ENCODE results near the gene BUD13. TPM values are rescaled to one million over a fixed set of nuclear protein-coding genes. Genes with fewer than 3 reads are reported as not detected.
"Not testable (repeated sequence)": the region's sequence is repeated elsewhere in the genome, so short reads cannot be mapped to it uniquely, and the experiment has no call there.

BUD13 gene
- total and polyA plus RNA-seq, 4 donors: 10.3 to 15.7 (median 12.8) TPM

- DNase-seq (no peak), ATAC-seq (ENCODE audit: low FRiP score) (no peak)
- no peak overlapping the region for H3K4me3 ChIP-seq (ENCODE audit: low read length in 2 of 2)
- no peaks in the 10 kb centered on the region for H3K27me3 ChIP-seq (ENCODE audit: control insufficient read depth in 1 of 2, insufficient read depth in 2 of 2, low read length in 1 of 2)
- H3K27ac ChIP-seq (ENCODE audit: low read depth in 1 of 2, low read length in 2 of 2): no peak overlapping the region
- intact Hi-C loops (cut with DNase I): no loop called here
- no peaks in the 10 kb centered on the region for H3K4me1 ChIP-seq (ENCODE audit: control insufficient read depth in 1 of 2, insufficient read depth in 2 of 2, low read length in 2 of 2)
- WGBS, 2 donors: 88 to 89% methylated on average over 7 of the region's 7 CpGs
- H3K36me3 ChIP-seq (ENCODE audit: control insufficient read depth in 1 of 2, insufficient read depth in 2 of 2, low read length in 1 of 2): peaks cover 5 to 12% of the 10 kb centered on the region in 2 donors
- no peaks in the 10 kb centered on the region for H3K9me3 ChIP-seq (ENCODE audit: control insufficient read depth, low read length)
Observed at GRCh38 chr11:116777056-116777455, 4.3 kb upstream of the BUD13 start.

GRCh38 chr11:116776522-116776984, 3.8 kb upstream of the BUD13 start:
- Histone ChIP-seq H3K27ac (ENCODE audit: low read depth in 1 of 2, low read length in 2 of 2) (no peak overlapping the region), H3K4me1 (ENCODE audit: control insufficient read depth in 1 of 2, insufficient read depth in 2 of 2, low read length in 2 of 2) (peaks cover 0 to 3% of the 10 kb centered on the region in 2 donors), H3K9me3 (ENCODE audit: control insufficient read depth, low read length) (no peaks in the 10 kb centered on the region), H3K4me3 (ENCODE audit: low read length in 2 of 2) (no peak overlapping the region), H3K36me3 (ENCODE audit: control insufficient read depth in 1 of 2, insufficient read depth in 2 of 2, low read length in 1 of 2) (peaks cover 4 to 12% of the 10 kb centered on the region in 2 donors), H3K27me3 (ENCODE audit: control insufficient read depth in 1 of 2, insufficient read depth in 2 of 2, low read length in 1 of 2) (no peaks in the 10 kb centered on the region)
- intact Hi-C loops (cut with DNase I): no loop called here
- DNase-seq: no peak
- no peak for ATAC-seq (ENCODE audit: low FRiP score)

DNA sequence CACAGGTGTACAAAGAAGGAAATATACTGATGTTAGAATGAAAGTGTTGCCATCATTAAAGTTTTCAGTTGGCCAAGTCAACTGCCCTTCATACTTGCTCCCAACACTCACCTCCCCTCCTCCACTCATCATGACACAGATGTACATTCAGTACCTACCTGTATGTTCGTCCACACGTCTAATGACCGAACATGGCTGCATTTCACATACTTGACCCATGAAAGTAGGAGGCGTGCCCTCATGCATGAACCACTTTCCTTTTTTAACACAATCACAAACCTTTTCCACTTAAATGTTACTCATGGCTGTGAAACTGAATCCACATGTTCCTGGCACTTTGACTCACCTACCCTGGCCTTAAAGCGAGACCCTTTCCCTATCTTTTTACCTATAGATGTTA, 3.2 kb upstream of the BUD13 start:
- ATAC-seq (ENCODE audit: low FRiP score) (no peak), DNase-seq (no peak)
- Histone ChIP-seq H3K9me3 (ENCODE audit: control insufficient read depth, low read length) (no peaks in the 10 kb centered on the region), H3K4me3 (ENCODE audit: low read length in 2 of 2) (no peak overlapping the region), H3K36me3 (ENCODE audit: control insufficient read depth in 1 of 2, insufficient read depth in 2 of 2, low read length in 1 of 2) (peaks cover 4 to 12% of the 10 kb centered on the region in 2 donors), H3K27me3 (ENCODE audit: control insufficient read depth in 1 of 2, insufficient read depth in 2 of 2, low read length in 1 of 2) (no peaks in the 10 kb centered on the region), H3K4me1 (ENCODE audit: control insufficient read depth in 1 of 2, insufficient read depth in 2 of 2, low read length in 2 of 2) (peaks cover 0 to 5% of the 10 kb centered on the region in 2 donors), H3K27ac (ENCODE audit: low read depth in 1 of 2, low read length in 2 of 2) (no peak overlapping the region)
- WGBS, 2 donors: 82 to 90% methylated on average over 5 of the region's 5 CpGs
- intact Hi-C loops (cut with DNase I): no loop called here

DNA sequence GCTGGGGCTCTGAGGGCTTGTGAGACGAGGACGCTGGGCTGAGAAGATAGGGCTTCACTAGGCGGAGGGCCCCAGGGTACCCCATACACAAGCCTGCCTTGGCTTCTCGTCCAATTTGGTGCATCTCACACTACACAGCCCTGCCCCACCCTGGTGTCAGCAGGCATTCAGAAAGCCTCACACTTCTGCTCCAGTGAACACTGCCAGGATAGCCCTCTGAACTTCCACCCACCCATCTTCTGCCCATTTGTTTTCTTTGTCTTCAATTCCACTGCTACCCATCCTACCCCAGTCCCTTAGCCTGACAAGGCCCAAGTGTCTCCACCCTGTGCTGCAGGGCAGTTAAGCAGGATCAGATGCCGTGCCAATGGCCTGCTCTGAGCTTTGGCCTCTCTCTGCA, 1.9 kb upstream of the BUD13 start:
- H3K4me3 ChIP-seq (ENCODE audit: low read length in 2 of 2): no peak overlapping the region
- peaks cover 0 to 5% of the 10 kb centered on the region in 2 donors for H3K4me1 ChIP-seq (ENCODE audit: control insufficient read depth in 1 of 2, insufficient read depth in 2 of 2, low read length in 2 of 2)
- no peaks in the 10 kb centered on the region for H3K9me3 ChIP-seq (ENCODE audit: control insufficient read depth, low read length)
- no peaks in the 10 kb centered on the region for H3K27me3 ChIP-seq (ENCODE audit: control insufficient read depth in 1 of 2, insufficient read depth in 2 of 2, low read length in 1 of 2)
- H3K27ac ChIP-seq (ENCODE audit: low read depth in 1 of 2, low read length in 2 of 2): no peak overlapping the region
- intact Hi-C loops (cut with DNase I): no loop called here
- peaks cover 4 to 12% of the 10 kb centered on the region in 2 donors for H3K36me3 ChIP-seq (ENCODE audit: control insufficient read depth in 1 of 2, insufficient read depth in 2 of 2, low read length in 1 of 2)
- ATAC-seq (ENCODE audit: low FRiP score): no peak
- WGBS, 2 donors: 83 to 90% methylated on average over 5 of the region's 5 CpGs
- DNase-seq: no peak

DNA sequence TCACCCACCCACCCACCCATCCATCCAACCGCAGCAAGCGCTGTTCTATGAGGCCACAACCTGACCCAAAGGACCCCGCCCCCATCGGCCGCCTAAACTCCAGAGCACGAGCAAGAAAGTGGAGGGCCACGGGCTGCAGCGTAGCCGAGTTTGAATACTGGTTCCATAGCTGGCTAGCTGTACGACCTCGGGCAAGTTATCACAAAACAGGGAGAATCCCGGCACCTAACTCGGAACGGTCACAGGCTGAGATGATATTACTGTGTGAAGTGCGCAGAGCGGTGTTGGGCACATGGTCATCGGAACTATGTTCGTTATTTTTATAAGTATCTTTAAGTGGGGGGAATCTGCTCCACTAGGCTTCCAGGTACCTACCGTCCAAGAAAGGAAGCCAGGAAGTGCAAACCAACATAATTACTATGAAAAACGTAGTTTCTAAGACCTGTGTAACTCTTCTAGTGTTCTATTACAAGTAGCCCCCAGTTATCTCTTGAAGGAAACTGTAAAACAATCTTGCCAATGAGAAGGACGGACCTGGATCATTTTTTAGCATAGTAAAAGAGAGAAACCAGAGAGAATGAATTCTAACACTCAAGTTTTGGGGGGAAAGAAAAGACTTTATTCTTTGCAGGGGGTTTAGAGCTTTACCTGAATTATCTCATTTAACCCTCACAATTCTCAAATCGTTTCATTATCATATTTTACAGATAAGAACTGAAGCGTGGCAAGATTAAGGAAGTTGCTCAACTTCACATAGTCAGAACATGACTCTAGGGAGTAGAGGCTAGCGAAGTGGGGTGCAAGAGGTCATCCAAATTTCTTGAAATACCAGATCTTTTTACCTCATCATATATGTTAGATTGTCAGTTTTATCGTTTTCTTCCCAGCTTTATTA, 663 bp upstream of the BUD13 start:
- H3K36me3 ChIP-seq (ENCODE audit: control insufficient read depth in 1 of 2, insufficient read depth in 2 of 2, low read length in 1 of 2): peaks cover 0 to 5% of the 10 kb centered on the region in 2 donors
- intact Hi-C loops (cut with DNase I): no loop called here
- peak overlapping the region; percentile 54 to 89 for H3K4me3 ChIP-seq (ENCODE audit: low read length in 2 of 2)
- peaks cover 0 to 5% of the 10 kb centered on the region in 2 donors for H3K4me1 ChIP-seq (ENCODE audit: control insufficient read depth in 1 of 2, insufficient read depth in 2 of 2, low read length in 2 of 2)
- 7% methylated on average over 25 of the region's 25 CpGs for WGBS, 2 donors
- peak overlapping the region; percentile 34 to 82 for H3K27ac ChIP-seq (ENCODE audit: low read depth in 1 of 2, low read length in 2 of 2)
- no peaks in the 10 kb centered on the region for H3K9me3 ChIP-seq (ENCODE audit: control insufficient read depth, low read length)
- DNase-seq (no peak), ATAC-seq (ENCODE audit: low FRiP score) (peak; percentile 75)
- H3K27me3 ChIP-seq (ENCODE audit: control insufficient read depth in 1 of 2, insufficient read depth in 2 of 2, low read length in 1 of 2): no peaks in the 10 kb centered on the region

GRCh38 chr11:116771935-116772334, 852 bp downstream of the BUD13 start:
- peak overlapping the region; percentile 8 to 89 for H3K4me3 ChIP-seq (ENCODE audit: low read length in 2 of 2)
- no peaks in the 10 kb centered on the region for H3K9me3 ChIP-seq (ENCODE audit: control insufficient read depth, low read length)
- peaks cover 0 to 5% of the 10 kb centered on the region in 2 donors for H3K4me1 ChIP-seq (ENCODE audit: control insufficient read depth in 1 of 2, insufficient read depth in 2 of 2, low read length in 2 of 2)
- DNase-seq (no peak), ATAC-seq (ENCODE audit: low FRiP score) (no peak)
- intact Hi-C loops (cut with DNase I): no loop called here
- peaks cover 0 to 5% of the 10 kb centered on the region in 2 donors for H3K36me3 ChIP-seq (ENCODE audit: control insufficient read depth in 1 of 2, insufficient read depth in 2 of 2, low read length in 1 of 2)
- WGBS, 2 donors: 6 to 7% methylated on average over 2 of the region's 2 CpGs
- no peak overlapping the region for H3K27ac ChIP-seq (ENCODE audit: low read depth in 1 of 2, low read length in 2 of 2)
- no peaks in the 10 kb centered on the region for H3K27me3 ChIP-seq (ENCODE audit: control insufficient read depth in 1 of 2, insufficient read depth in 2 of 2, low read length in 1 of 2)

GRCh38 chr11:116762132-116762531, 10.7 kb downstream of the BUD13 start:
- DNase-seq (no peak), ATAC-seq (ENCODE audit: low FRiP score) (no peak)
- H3K4me3 ChIP-seq (ENCODE audit: low read length in 2 of 2): no peak overlapping the region
- H3K9me3 ChIP-seq (ENCODE audit: control insufficient read depth, low read length): no peaks in the 10 kb centered on the region
- H3K36me3 ChIP-seq (ENCODE audit: control insufficient read depth in 1 of 2, insufficient read depth in 2 of 2, low read length in 1 of 2): peaks cover 6 to 8% of the 10 kb centered on the region in 2 donors
- intact Hi-C loops (cut with DNase I): no loop called here
- WGBS, 2 donors: 72 to 77% methylated on average over 2 of the region's 2 CpGs
- no peaks in the 10 kb centered on the region for H3K27me3 ChIP-seq (ENCODE audit: control insufficient read depth in 1 of 2, insufficient read depth in 2 of 2, low read length in 1 of 2)
- H3K27ac ChIP-seq (ENCODE audit: low read depth in 1 of 2, low read length in 2 of 2): no peak overlapping the region
- H3K4me1 ChIP-seq (ENCODE audit: control insufficient read depth in 1 of 2, insufficient read depth in 2 of 2, low read length in 2 of 2): no peaks in the 10 kb centered on the region

GRCh38 chr11:116756044-116756443, 16.7 kb downstream of the BUD13 start:
- H3K9me3 ChIP-seq (ENCODE audit: control insufficient read depth, low read length); intact Hi-C loops (cut with DNase I); H3K27me3 ChIP-seq (ENCODE audit: control insufficient read depth in 1 of 2, insufficient read depth in 2 of 2, low read length in 1 of 2); DNase-seq; ATAC-seq (ENCODE audit: low FRiP score); H3K4me1 ChIP-seq (ENCODE audit: control insufficient read depth in 1 of 2, insufficient read depth in 2 of 2, low read length in 2 of 2); H3K4me3 ChIP-seq (ENCODE audit: low read length in 2 of 2); H3K27ac ChIP-seq (ENCODE audit: low read depth in 1 of 2, low read length in 2 of 2): not testable (repeated sequence)
- WGBS, 2 donors: 90 to 95% methylated on average over 8 of the region's 8 CpGs
- peaks cover 6 to 18% of the 10 kb centered on the region in 2 donors for H3K36me3 ChIP-seq (ENCODE audit: control insufficient read depth in 1 of 2, insufficient read depth in 2 of 2, low read length in 1 of 2)
